Ovary (tissue), 3 donors: ENCODE data around the gene DCHS2.

Experiments used
- CTCF ChIP-seq, 3 donors: fragments of 450-650 bp in 2 of 3; fragments of 200-600 bp in 1 of 3; IDR thresholded peaks; one replicate each; pipeline versions ENCODE4 v1.5.1 to v1.8.0; 2016 to 2022; ENCODE audit warnings: antibody characterized with exemption in 3 of 3, mild to moderate bottlenecking in 1 of 3
- EP300 ChIP-seq: sonication (generic); formaldehyde crosslinking; IDR thresholded peaks from one replicate; pipeline ENCODE4 v1.6.1; 2017; ENCODE audit warnings: antibody characterized with exemption
- POLR2A ChIP-seq: fragments of 450-650 bp; IDR thresholded peaks from one replicate; pipeline ENCODE4 v1.6.1; 2017; ENCODE audit warnings: antibody characterized with exemption, mild to moderate bottlenecking, moderate library complexity
- donor health status: DM: no; HTN: no; CAD: no.

GRCh38 chr4:154313004-154313585, 178.5 kb downstream of the DCHS2 start:
- TF ChIP-seq CTCF (IDR thresholded peaks at IDR 0.05) (no peak), EP300 (no peak), POLR2A (no peak)
